Measurements from ENCODE around the gene RPSA.

The RPSA gene

GRCh38 chr3:39433642-39434041, 27.1 kb downstream of the RPSA start:
- TF ChIP-seq CTCF (IDR thresholded peaks at IDR 0.05; ENCODE audit: extremely low read depth, insufficient read depth, missing control alignments), result no peak
- DNase-seq (ENCODE audit: low spot score), result no peak
- in situ Hi-C loops (cut with MboI; ENCODE audit: low pct_unique_long_range_greater_than_20kb, low sequenced_read_pairs, unreplicated experiment), result no loop called here

- no peak for TF ChIP-seq CTCF (IDR thresholded peaks at IDR 0.05; ENCODE audit: extremely low read depth, insufficient read depth, missing control alignments)
- in situ Hi-C loops (cut with MboI; ENCODE audit: low pct_unique_long_range_greater_than_20kb, low sequenced_read_pairs, unreplicated experiment), result no loop called here
- DNase-seq (ENCODE audit: low spot score), result no peak
Measured at GRCh38 chr3:39434574-39434973, 28.1 kb downstream of the RPSA start.

- no peak for DNase-seq (ENCODE audit: low spot score)
Measured at GRCh38 chr3:39435006-39435748, 28.7 kb downstream of the RPSA start.

GRCh38 chr3:39438880-39439279, 32.4 kb downstream of the RPSA start:
- in situ Hi-C loops (cut with MboI; ENCODE audit: low pct_unique_long_range_greater_than_20kb, low sequenced_read_pairs, unreplicated experiment), result no loop called here
- DNase-seq (ENCODE audit: low spot score), result no peak
- TF ChIP-seq CTCF (IDR thresholded peaks at IDR 0.05; ENCODE audit: extremely low read depth, insufficient read depth, missing control alignments), result no peak

More at GRCh38 chr3:39435006-39435748, 28.7 kb downstream of the RPSA start:
- TF ChIP-seq CTCF (IDR thresholded peaks at IDR 0.05; ENCODE audit: extremely low read depth, insufficient read depth, missing control alignments), result no peak
- in situ Hi-C loops (cut with MboI; ENCODE audit: low pct_unique_long_range_greater_than_20kb, low sequenced_read_pairs, unreplicated experiment), result no loop called here

- in situ Hi-C loops (cut with MboI; ENCODE audit: low pct_unique_long_range_greater_than_20kb, low sequenced_read_pairs, unreplicated experiment), result no loop called here
- TF ChIP-seq CTCF (IDR thresholded peaks at IDR 0.05; ENCODE audit: extremely low read depth, insufficient read depth, missing control alignments), result no peak
- DNase-seq (ENCODE audit: low spot score), result no peak
Measured at GRCh38 chr3:39440316-39440715, 33.8 kb downstream of the RPSA start.

GRCh38 chr3:39443530-39443929, 37.0 kb downstream of the RPSA start:
- in situ Hi-C loops (cut with MboI; ENCODE audit: low pct_unique_long_range_greater_than_20kb, low sequenced_read_pairs, unreplicated experiment), result no loop called here

More at GRCh38 chr3:39443530-39443929, 37.0 kb downstream of the RPSA start:
- no peak for TF ChIP-seq CTCF (IDR thresholded peaks at IDR 0.05; ENCODE audit: extremely low read depth, insufficient read depth, missing control alignments)
- no peak for DNase-seq (ENCODE audit: low spot score)

Data from GM13977 (cell line).